ENCODE measurements around the gene MTG1.
"Not testable (repeated sequence)": the region's sequence is repeated elsewhere in the genome, so short reads cannot be mapped to it uniquely, and the experiment has no call there.

MTG1 gene

GRCh38 chr10:133466683-133467275, 72.8 kb downstream of the MTG1 start:
- no peak for DNase-seq (ENCODE audit: low read depth, low spot score)

GRCh38 chr10:133467286-133467911, 73.4 kb downstream of the MTG1 start:
- no peak for DNase-seq (ENCODE audit: low read depth, low spot score)

- DNase-seq (ENCODE audit: low read depth, low spot score), result not testable (repeated sequence)
Measured at GRCh38 chr10:133469205-133469604, 75.2 kb downstream of the MTG1 start.

- DNase-seq (ENCODE audit: low read depth, low spot score), result no peak
Measured at GRCh38 chr10:133471300-133472109, 77.5 kb downstream of the MTG1 start.

Data from iPS DF 19.7 (cell line).